ENCODE results near the gene MAP3K9. TPM values are rescaled to one million over a fixed set of nuclear protein-coding genes. Genes with fewer than 3 reads are reported as not detected.

MAP3K9 gene
- total RNA-seq, 1 experiment from 2014 or later: 12.1 TPM

DNA sequence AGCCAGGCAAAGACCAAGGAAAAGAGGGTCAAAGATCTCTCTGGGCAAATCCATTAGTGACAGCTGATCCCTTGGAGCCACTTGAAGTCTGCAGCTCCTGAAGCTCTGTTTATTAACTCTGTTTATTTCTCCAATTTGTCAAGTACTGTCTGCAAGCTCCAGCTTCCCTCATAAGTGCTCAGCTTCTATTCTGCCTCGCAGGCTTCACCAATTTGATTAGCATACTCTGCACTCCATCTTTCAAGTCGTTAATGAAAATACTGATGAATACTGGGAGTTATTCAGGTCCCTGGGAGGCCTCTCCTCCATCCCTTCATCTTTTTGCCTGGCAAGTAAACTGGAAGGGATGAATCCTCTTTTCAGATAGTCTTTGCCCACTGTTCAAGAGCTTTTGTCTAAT is 113.3 kb downstream of the MAP3K9 start:
- TF ChIP-seq POLR2AphosphoS5 (IDR thresholded peaks at IDR 0.05; ENCODE audit: low read depth, low read length) (no peak), TCF7L2 (IDR thresholded peaks at IDR 0.05; ENCODE audit: low read depth, low read length) (no peak), SIN3A (IDR thresholded peaks at IDR 0.05; ENCODE audit: borderline replicate concordance, insufficient read depth, low read depth, low read length) (no peak)
- TF ChIP-seq, protein P1, sequence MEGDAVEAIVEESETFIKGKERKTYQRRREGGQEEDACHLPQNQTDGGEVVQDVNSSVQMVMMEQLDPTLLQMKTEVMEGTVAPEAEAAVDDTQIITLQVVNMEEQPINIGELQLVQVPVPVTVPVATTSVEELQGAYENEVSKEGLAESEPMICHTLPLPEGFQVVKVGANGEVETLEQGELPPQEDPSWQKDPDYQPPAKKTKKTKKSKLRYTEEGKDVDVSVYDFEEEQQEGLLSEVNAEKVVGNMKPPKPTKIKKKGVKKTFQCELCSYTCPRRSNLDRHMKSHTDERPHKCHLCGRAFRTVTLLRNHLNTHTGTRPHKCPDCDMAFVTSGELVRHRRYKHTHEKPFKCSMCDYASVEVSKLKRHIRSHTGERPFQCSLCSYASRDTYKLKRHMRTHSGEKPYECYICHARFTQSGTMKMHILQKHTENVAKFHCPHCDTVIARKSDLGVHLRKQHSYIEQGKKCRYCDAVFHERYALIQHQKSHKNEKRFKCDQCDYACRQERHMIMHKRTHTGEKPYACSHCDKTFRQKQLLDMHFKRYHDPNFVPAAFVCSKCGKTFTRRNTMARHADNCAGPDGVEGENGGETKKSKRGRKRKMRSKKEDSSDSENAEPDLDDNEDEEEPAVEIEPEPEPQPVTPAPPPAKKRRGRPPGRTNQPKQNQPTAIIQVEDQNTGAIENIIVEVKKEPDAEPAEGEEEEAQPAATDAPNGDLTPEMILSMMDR (IDR thresholded peaks at IDR 0.05): no peak
- TF ChIP-seq, protein P2, sequence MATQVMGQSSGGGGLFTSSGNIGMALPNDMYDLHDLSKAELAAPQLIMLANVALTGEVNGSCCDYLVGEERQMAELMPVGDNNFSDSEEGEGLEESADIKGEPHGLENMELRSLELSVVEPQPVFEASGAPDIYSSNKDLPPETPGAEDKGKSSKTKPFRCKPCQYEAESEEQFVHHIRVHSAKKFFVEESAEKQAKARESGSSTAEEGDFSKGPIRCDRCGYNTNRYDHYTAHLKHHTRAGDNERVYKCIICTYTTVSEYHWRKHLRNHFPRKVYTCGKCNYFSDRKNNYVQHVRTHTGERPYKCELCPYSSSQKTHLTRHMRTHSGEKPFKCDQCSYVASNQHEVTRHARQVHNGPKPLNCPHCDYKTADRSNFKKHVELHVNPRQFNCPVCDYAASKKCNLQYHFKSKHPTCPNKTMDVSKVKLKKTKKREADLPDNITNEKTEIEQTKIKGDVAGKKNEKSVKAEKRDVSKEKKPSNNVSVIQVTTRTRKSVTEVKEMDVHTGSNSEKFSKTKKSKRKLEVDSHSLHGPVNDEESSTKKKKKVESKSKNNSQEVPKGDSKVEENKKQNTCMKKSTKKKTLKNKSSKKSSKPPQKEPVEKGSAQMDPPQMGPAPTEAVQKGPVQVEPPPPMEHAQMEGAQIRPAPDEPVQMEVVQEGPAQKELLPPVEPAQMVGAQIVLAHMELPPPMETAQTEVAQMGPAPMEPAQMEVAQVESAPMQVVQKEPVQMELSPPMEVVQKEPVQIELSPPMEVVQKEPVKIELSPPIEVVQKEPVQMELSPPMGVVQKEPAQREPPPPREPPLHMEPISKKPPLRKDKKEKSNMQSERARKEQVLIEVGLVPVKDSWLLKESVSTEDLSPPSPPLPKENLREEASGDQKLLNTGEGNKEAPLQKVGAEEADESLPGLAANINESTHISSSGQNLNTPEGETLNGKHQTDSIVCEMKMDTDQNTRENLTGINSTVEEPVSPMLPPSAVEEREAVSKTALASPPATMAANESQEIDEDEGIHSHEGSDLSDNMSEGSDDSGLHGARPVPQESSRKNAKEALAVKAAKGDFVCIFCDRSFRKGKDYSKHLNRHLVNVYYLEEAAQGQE (IDR thresholded peaks at IDR 0.05; ENCODE audit: insufficient read depth in 1 of 2, low read depth in 2 of 2, low read length in 1 of 2): no peak
- DNase-seq (ENCODE audit: low read depth, low spot score): no peak
- ATAC-seq: no peak
- POLR2A ChIA-PET: no interaction called here
- intact Hi-C loops (cut with micrococcal nuclease; ENCODE audit: unreplicated experiment): no loop called here
- no peak overlapping the region for H3K27ac ChIP-seq (ENCODE audit: low read length)
- no peak overlapping the region for H3K4me3 ChIP-seq (ENCODE audit: low read depth in 2 of 2, low read length in 2 of 2)
- BruUV-seq (replicated peaks): no TSS peak
- no peaks in the 10 kb centered on the region for H3K9me3 ChIP-seq (ENCODE audit: control insufficient read depth, insufficient read depth, low read depth, low read length)
- H3K27me3 ChIP-seq (ENCODE audit: control insufficient read depth, insufficient read depth, low read length): no peaks in the 10 kb centered on the region; the same call in 1 of the 2 replicates
- in situ Hi-C loops (cut with HindIII; ENCODE audit: low pct_unique_long_range_greater_than_20kb, low sequenced_read_pairs): no loop called here
- CTCF ChIA-PET: no interaction called here
- H3K4me1 ChIP-seq (ENCODE audit: control insufficient read depth, insufficient read depth, low read length): no peaks in the 10 kb centered on the region
- no peaks in the 10 kb centered on the region for H3K36me3 ChIP-seq (ENCODE audit: control insufficient read depth, insufficient read depth, low read length)

DNA sequence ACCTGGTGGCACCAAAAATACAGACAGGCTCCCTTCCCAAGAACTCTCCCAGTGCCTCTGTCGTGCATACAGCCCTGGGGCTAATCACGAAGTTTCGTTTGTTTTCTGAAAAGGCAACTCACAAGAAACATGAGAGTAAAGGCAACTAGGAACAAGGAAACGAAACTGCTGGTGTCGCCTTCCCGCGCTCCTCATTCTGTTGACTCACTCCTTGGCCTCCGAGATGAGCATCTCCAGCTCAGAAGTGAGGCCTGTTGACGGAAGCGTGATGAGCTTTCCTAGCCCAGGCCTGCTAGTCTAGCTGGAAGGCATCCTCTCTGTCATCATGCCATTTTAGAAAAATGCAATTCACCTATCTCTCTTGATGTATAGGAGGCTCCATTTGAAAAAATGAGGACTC is 117.1 kb downstream of the MAP3K9 start:
- H3K27ac ChIP-seq (ENCODE audit: low read length): no peak overlapping the region
- no peaks in the 10 kb centered on the region for H3K36me3 ChIP-seq (ENCODE audit: control insufficient read depth, insufficient read depth, low read length)
- DNase-seq (ENCODE audit: low read depth, low spot score) (no peak), ATAC-seq (no peak)
- POLR2A ChIA-PET: no interaction called here
- no peaks in the 10 kb centered on the region for H3K4me1 ChIP-seq (ENCODE audit: control insufficient read depth, insufficient read depth, low read length)
- intact Hi-C loops (cut with micrococcal nuclease; ENCODE audit: unreplicated experiment): no loop called here
- BruUV-seq (replicated peaks): no TSS peak
- H3K4me3 ChIP-seq (ENCODE audit: low read depth in 2 of 2, low read length in 2 of 2): no peak overlapping the region
- TF ChIP-seq SIN3A (IDR thresholded peaks at IDR 0.05; ENCODE audit: borderline replicate concordance, insufficient read depth, low read depth, low read length): no peak
- TF ChIP-seq POLR2AphosphoS5 (IDR thresholded peaks at IDR 0.05; ENCODE audit: low read depth, low read length): no peak
- TF ChIP-seq, protein P1 (IDR thresholded peaks at IDR 0.05): no peak
- TF ChIP-seq TCF7L2 (IDR thresholded peaks at IDR 0.05; ENCODE audit: low read depth, low read length): no peak
- in situ Hi-C loops (cut with HindIII; ENCODE audit: low pct_unique_long_range_greater_than_20kb, low sequenced_read_pairs): no loop called here
- H3K9me3 ChIP-seq (ENCODE audit: control insufficient read depth, insufficient read depth, low read depth, low read length): no peaks in the 10 kb centered on the region
- CTCF ChIA-PET: no interaction called here
- H3K27me3 ChIP-seq (ENCODE audit: control insufficient read depth, insufficient read depth, low read length): no peaks in the 10 kb centered on the region

Measured in Panc1 (cell line).